B cell (primary cell): ENCODE results near the gene FHL1. TPM values are rescaled to one million over a fixed set of nuclear protein-coding genes. Genes with fewer than 3 reads are reported as not detected.

Experiments used
- ATAC-seq: fragments of 200-7000 bp; cut with Tn5 transposase; one replicate; pipeline ENCODE4 v1.10.0; 2021; ENCODE audit warnings: low read depth, mild to moderate bottlenecking, moderate number of reproducible peaks, moderate library complexity
- CTCF ChIA-PET: fragments of 350-600 bp; sonication (Branson Sonifier 250); formaldehyde crosslinking; loops from one replicate; lab custom pipeline; 2021; ENCODE audit warnings: antibody characterized with exemption, inconsistent platforms; lab: Charles Lee
- POLR2A ChIA-PET: fragments of 350-600 bp; sonication (Branson Sonifier 250); formaldehyde crosslinking; loops from one replicate; lab custom pipeline; 2021; ENCODE audit warnings: antibody characterized with exemption; lab: Charles Lee
- DNase-seq: peaks from one replicate; pipeline ENCODE4 v3.0.0; 2013
- H2AFZ ChIP-seq: 2 replicates; pipeline ENCODE4 v1.6.1; 2012; ENCODE audit warnings: mild to moderate bottlenecking, low read depth, low read length; ENCODE audit not compliant: insufficient read depth, poor library complexity, severe bottlenecking
- H3K27ac ChIP-seq, 2 donors: 1 replicate in 1 of 2; 2 replicates in 1 of 2; pipeline ENCODE4 v1.5.1; 2012 to 2013; ENCODE audit warnings: low read length in 2 of 2, mild to moderate bottlenecking in 2 of 2, moderate library complexity in 1 of 2
- H3K27me3 ChIP-seq, 4 experiments: fragments of 200-600 bp in 1 of 4; sonication (generic) in 1 of 4; replicated peaks in 1 of 4; 1 replicate in 2 of 4; 2 replicates in 2 of 4; pipeline versions ENCODE4 v1.6.1 to v1.7.0; 2013 to 2016; ENCODE audit warnings: low read length in 3 of 4, mild to moderate bottlenecking in 2 of 4, mixed read lengths in 1 of 4, moderate library complexity in 1 of 4; ENCODE audit not compliant: insufficient read depth in 4 of 4, control insufficient read depth in 3 of 4; ENCODE audit errors: control extremely low read depth in 1 of 4
- H3K36me3 ChIP-seq, 2 experiments: replicated peaks in 1 of 2; 1 replicate in 1 of 2; 2 replicates in 1 of 2; pipeline versions ENCODE4 v1.6.1 to v1.7.1; 2013; ENCODE audit warnings: low read length in 1 of 2; ENCODE audit not compliant: insufficient read depth in 2 of 2, control insufficient read depth in 1 of 2; ENCODE audit errors: control extremely low read depth in 1 of 2, extremely low read depth in 1 of 2
- H3K4me1 ChIP-seq, 2 donors: fragments of 200-600 bp in 1 of 2; sonication (generic) in 1 of 2; 1 replicate in 1 of 2; 2 replicates in 1 of 2; pipeline versions ENCODE4 v1.5.1 to v1.6.1; 2013 to 2017; ENCODE audit warnings: low read length in 2 of 2; ENCODE audit not compliant: control insufficient read depth in 2 of 2, insufficient read depth in 2 of 2
- H3K4me2 ChIP-seq: replicated peaks from 2 replicates; pipeline ENCODE3; 2012; ENCODE audit warnings: mild to moderate bottlenecking, low read depth, low read length; ENCODE audit not compliant: poor library complexity, severe bottlenecking
- H3K4me3 ChIP-seq, 5 experiments: fragments of 200-600 bp in 1 of 5; sonication (generic) in 1 of 5; 1 replicate in 3 of 5; 2 replicates in 2 of 5; pipeline versions ENCODE4 v1.5.1 to v1.7.0; 2011 to 2016; ENCODE audit warnings: low read length in 4 of 5, mild to moderate bottlenecking in 4 of 5, low read depth in 2 of 5, control low read depth in 1 of 5, moderate library complexity in 1 of 5; ENCODE audit not compliant: insufficient read depth in 1 of 5; ENCODE audit errors: control extremely low read depth in 1 of 5, extremely low read depth in 1 of 5
- H3K79me2 ChIP-seq: fragments of 200-600 bp; sonication (generic); one replicate; pipeline ENCODE4 v1.6.0; 2016; ENCODE audit warnings: low read length; ENCODE audit not compliant: control insufficient read depth, insufficient read depth
- H3K9ac ChIP-seq: fragments of 200-600 bp; sonication (generic); 2 replicates; pipeline ENCODE4 v1.6.1; 2017; ENCODE audit warnings: mild to moderate bottlenecking, low read length, moderate library complexity
- H3K9me3 ChIP-seq, 3 donors: one replicate each; pipeline versions ENCODE4 v1.6.1 to v1.7.1; 2013; ENCODE audit warnings: low read length in 2 of 3; ENCODE audit not compliant: control insufficient read depth in 2 of 3, insufficient read depth in 1 of 3; ENCODE audit errors: control extremely low read depth in 1 of 3
- H4K20me1 ChIP-seq: 2 replicates; pipeline ENCODE4 v1.6.0; 2012; ENCODE audit warnings: mild to moderate bottlenecking, low read length; ENCODE audit not compliant: insufficient read depth, control insufficient read depth, poor library complexity, severe bottlenecking
- H3K27ac Mint-ChIP-seq: one replicate; pipeline ENCODE4 v1.8.0; 2021; ENCODE audit warnings: mixed read lengths
- H3K27me3 Mint-ChIP-seq: one replicate; pipeline ENCODE4 v1.8.0; 2021; ENCODE audit warnings: mixed read lengths
- H3K4me1 Mint-ChIP-seq: one replicate; pipeline ENCODE4 v1.8.0; 2021; ENCODE audit warnings: mixed read lengths
- H3K4me3 Mint-ChIP-seq: one replicate; pipeline ENCODE4 v1.8.0; 2021; ENCODE audit warnings: mixed read lengths
- H3K9me3 Mint-ChIP-seq: one replicate; pipeline ENCODE4 v1.8.0; 2022; ENCODE audit warnings: mixed read lengths; ENCODE audit not compliant: insufficient read depth
- CTCF ChIP-seq: fragments of 200-600 bp; IDR thresholded peaks from one replicate; pipeline ENCODE4 v1.8.0; 2022; ENCODE audit warnings: antibody characterized with exemption, mild to moderate bottlenecking
- EZH2 ChIP-seq: IDR thresholded peaks from 2 replicates; pipeline ENCODE4 v1.6.1; 2012; ENCODE audit warnings: borderline replicate concordance, low read depth, mild to moderate bottlenecking, moderate library complexity, low read length; ENCODE audit not compliant: insufficient read depth, poor library complexity, severe bottlenecking
- WGBS: methylation state at CpG from one replicate; pipeline ENCODE4 v1.1.5; 2013; ENCODE audit warnings: missing lambda C conversion rate; ENCODE audit not compliant: insufficient coverage; 5-methylcytosine and 5-hydroxymethylcytosine counted together
- intact Hi-C: fragments of 100-400 bp; cut with micrococcal nuclease; formaldehyde crosslinking; loops from one replicate; pipeline ENCODE4 v1.10.0; 2022
- polyA plus RNA-seq: library from polyadenylated mRNA; depleted of rRNA; stranded (reverse); fragments of >200 nt; gene quantifications from 2 replicates; pipeline ENCODE4 v1.2.3, GENCODE V29; 2012
- total RNA-seq, 2 donors: library from RNA; stranded (reverse); fragments of 120-200 nt in 1 of 2; gene quantifications; 1 replicate in 1 of 2; 2 replicates in 1 of 2; pipeline versions ENCODE4 v1.2.3 to v1.2.4, GENCODE V29; 2013 to 2022

The FHL1 gene
- total and polyA plus RNA-seq, 2 donors (not counting 1 experiment from before 2014, with no cell fraction given) = 6.7 to 8.0 TPM

- POLR2A ChIA-PET = no interaction called here
- H3K4me1 ChIP-seq = peaks cover 6 to 8% of the 10 kb centered on the region in 2 donors
- H3K36me3 ChIP-seq = no peaks in the 10 kb centered on the region
- H3K9me3 Mint-ChIP-seq = no peaks in the 10 kb centered on the region
- H3K27me3 ChIP-seq = no peaks in the 10 kb centered on the region
- H4K20me1 ChIP-seq = no peaks in the 10 kb centered on the region
- ATAC-seq = no peak
- CTCF ChIA-PET = interaction anchor here (1.0 to 1.5 kb wide), 2 partner anchors 65 to 174 kb away, joined by 3 to 4 read pairs; no protein-coding TSS in a partner anchor
- no peaks in the 10 kb centered on the region for H3K27me3 Mint-ChIP-seq
- no peak overlapping the region for H3K4me3 Mint-ChIP-seq
- no peak overlapping the region for H3K9ac ChIP-seq
- no peak overlapping the region for H3K4me2 ChIP-seq
- no peak overlapping the region for H3K27ac Mint-ChIP-seq
- H3K4me1 Mint-ChIP-seq = peaks cover 7% of the 10 kb centered on the region
- no peak for DNase-seq
- no peaks in the 10 kb centered on the region for H3K79me2 ChIP-seq
- WGBS = no CpG with 5 or more reads among the region's 5 CpGs
- H2AFZ ChIP-seq = no peak overlapping the region
- no peak overlapping the region for H3K27ac ChIP-seq
- intact Hi-C loops = no loop called here
- TF ChIP-seq EZH2 = no peak
- no peak for TF ChIP-seq CTCF
- H3K9me3 ChIP-seq = no peaks in the 10 kb centered on the region
- no peak overlapping the region for H3K4me3 ChIP-seq
These were observed 55.6 kb downstream of the FHL1 start for GRCh38 chrX:136202889-136203288.

- ATAC-seq (no peak), DNase-seq (no peak)
- Mint-ChIP-seq H3K27ac (no peak overlapping the region), H3K4me1 (peaks cover 7% of the 10 kb centered on the region), H3K4me3 (no peak overlapping the region), H3K27me3 (no peaks in the 10 kb centered on the region), H3K9me3 (no peaks in the 10 kb centered on the region)
- H3K9me3 ChIP-seq = no peaks in the 10 kb centered on the region
- peaks cover 6 to 8% of the 10 kb centered on the region in 2 donors for H3K4me1 ChIP-seq
- no peak for TF ChIP-seq EZH2
- TF ChIP-seq CTCF = no peak
- ChIA-PET POLR2A (no interaction called here), CTCF (interaction anchor here (1.5 kb wide), 1 partner anchor 174 kb away, joined by 4 read pairs; no protein-coding TSS in a partner anchor)
- no peak overlapping the region for H3K9ac ChIP-seq
- H4K20me1 ChIP-seq = no peaks in the 10 kb centered on the region
- no peak overlapping the region for H2AFZ ChIP-seq
- no peaks in the 10 kb centered on the region for H3K36me3 ChIP-seq
- intact Hi-C loops = no loop called here
- H3K4me2 ChIP-seq = no peak overlapping the region
- H3K27ac ChIP-seq = no peak overlapping the region
- H3K79me2 ChIP-seq = no peaks in the 10 kb centered on the region
- H3K4me3 ChIP-seq = no peak overlapping the region
- H3K27me3 ChIP-seq = no peaks in the 10 kb centered on the region
These were observed 56.1 kb downstream of the FHL1 start for GRCh38 chrX:136203438-136203837.
